GM18909 (cell line): ENCODE results near the gene TEX13B.

Source experiments
- ATAC-seq: cut with Tn5 transposase; IDR thresholded peaks from one replicate; pipeline ENCODE4 v1.9.1; 2021; ENCODE audit warnings: mild to moderate bottlenecking; ENCODE audit not compliant: unreplicated experiment, poor library complexity

Gene TEX13B, protein sequence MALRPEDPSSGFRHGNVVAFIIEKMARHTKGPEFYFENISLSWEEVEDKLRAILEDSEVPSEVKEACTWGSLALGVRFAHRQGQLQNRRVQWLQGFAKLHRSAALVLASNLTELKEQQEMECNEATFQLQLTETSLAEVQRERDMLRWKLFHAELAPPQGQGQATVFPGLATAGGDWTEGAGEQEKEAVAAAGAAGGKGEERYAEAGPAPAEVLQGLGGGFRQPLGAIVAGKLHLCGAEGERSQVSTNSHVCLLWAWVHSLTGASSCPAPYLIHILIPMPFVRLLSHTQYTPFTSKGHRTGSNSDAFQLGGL

GRCh38 chrX:107982356-107982755 is at the start of gene TEX13B:
Gene TEX13B (minus strand): TSS chrX:107982370. CDS start chrX:107982127, 243 bp downstream.
- ATAC-seq = no peak

- ATAC-seq = peak; percentile 37
Observed at GRCh38 chrX:108029928-108030711, 48.0 kb upstream of the TEX13B start.

DNA sequence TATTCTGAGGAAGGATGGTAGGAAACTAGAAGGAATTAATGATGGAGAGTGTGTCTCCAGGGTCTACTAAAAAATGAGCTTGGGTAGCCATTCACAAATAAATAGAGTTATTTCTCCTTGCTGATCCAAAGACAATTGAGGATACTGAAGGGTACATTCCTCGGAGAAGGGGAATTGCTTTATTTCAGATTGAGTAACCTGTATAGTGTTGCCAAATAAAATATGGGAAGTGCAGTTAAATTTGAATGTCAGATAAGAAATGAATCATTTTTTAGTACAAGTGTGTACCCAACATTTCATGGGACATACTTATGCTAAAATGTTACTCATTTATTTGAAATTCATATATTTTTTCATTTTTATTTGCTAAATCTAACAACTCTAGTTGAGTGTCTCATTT is 46.7 kb upstream of the TEX13B start:
- ATAC-seq = no peak

DNA sequence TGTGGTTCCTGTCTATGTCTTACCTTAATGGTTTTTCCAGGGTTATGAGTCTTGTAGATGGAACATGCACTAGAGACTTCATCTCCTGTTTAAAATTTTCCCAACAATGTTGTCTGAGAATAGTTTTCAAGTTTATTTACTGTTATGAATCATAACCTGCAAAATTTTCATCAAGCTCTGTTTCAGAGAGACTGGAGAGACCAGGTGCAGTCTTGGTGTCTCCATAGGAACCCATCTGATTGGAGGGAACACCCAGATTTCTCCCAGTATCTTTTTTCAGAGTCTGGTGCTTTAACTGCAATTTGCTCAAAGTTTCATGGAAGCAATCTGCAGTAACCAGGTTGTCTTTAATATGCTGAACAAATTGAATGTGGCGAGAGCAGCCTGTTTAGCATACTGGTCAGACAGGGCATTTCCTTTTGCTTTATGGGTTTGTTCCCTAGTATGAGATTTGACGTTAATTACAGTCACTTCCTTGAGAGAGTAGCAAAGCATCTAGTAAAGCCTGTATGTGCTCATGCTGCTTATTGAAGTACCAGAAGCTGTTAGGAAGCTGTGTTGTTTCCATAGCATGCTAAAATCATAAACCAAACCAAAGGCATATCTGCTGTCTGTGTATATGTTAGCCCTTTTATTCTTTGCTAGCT is 43.9 kb upstream of the TEX13B start:
- ATAC-seq = no peak

GRCh38 chrX:108025376-108025775 is 43.2 kb upstream of the TEX13B start:
- no peak for ATAC-seq

GRCh38 chrX:108022491-108023089 is 40.4 kb upstream of the TEX13B start:
- ATAC-seq = no peak

GRCh38 chrX:108020631-108021030 is 38.5 kb upstream of the TEX13B start:
- ATAC-seq = peak; percentile 60

- no peak for ATAC-seq
Observed at GRCh38 chrX:108019382-108019875, 37.3 kb upstream of the TEX13B start.

DNA sequence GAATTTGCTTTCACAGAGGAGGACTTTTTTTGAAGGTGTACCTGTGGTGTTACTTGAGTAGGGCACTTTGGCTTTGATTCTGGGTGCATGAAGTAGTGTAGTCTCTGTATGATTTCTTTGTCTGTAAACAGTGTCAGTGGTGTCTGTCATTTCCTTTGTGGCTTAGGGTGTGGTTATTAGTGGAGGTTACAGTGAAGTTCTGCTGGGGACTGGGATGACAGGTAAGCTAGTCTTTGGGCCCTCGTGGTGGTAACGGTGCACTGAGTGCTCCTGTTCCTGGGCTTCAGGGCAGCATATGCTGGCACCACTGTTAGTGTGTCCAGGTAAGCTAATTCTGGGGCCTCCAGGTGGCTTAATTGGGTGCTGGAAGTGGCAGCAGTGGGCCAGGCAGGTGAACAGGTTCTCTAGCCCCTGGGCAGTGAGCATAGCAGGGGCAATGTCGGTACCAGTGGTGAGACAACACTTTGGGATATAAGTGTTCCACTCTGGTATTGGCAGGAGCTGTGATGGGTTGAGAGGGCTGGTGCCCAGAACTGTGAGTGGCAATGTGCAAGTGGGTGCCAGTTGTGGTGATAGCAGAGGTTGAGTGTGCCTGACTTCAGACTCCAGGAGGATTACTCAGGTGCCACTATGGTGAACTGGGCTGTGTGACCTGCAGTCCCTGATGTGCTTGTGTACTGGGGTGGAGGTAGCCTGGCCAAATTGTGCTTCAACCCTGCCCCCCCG is 36.6 kb upstream of the TEX13B start:
- no peak for ATAC-seq

DNA sequence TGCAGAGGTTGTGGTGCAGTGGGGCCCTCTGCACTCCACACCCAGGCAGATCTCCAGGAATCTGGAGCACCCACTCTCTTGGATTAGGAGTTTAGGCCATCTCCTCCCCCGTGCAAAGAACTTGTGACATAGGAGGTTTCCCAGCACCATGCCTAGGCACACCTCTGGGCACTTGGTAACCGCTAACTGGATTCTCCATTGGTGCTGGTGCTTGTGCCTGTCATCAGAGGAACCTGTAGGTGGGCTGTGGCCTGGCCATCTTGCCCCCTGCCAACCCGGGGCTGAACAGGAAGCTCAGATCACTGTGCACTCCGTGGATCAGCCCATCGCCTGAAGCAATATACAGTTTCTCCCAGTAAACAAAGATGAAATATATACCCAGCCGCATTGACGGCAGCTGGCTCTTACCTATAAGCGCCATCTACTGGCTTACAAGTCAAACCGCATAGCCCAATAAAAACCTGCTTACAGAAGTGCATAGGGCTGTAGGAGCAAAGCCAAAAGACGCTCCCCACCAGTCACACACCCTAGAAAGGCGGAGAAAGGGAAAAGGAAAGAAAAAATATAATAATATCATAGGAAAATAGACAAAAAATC is 19.1 kb upstream of the TEX13B start:
- peak; percentile 92 for ATAC-seq

- ATAC-seq = peak; percentile 25
Observed at GRCh38 chrX:108000751-108001150, 18.6 kb upstream of the TEX13B start.

DNA sequence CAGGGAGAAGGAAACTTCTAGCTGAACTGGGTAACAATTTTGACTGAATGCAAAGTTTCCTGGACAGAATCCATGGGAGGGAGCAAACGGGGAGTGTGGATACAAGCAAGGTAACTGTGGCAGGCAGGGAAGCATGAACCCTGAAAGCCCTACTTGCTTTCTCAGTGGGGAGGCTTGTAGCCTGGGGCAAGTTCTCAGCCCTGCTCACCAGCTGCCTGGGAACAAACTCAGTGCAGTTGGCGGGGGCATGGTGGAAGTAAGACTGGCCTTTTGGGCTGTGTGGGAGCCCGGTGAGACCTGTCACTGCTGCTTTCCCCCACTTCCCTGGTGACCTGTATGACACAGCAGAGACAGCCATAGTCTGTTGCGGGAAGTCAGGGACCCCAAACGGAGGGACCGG is 14.0 kb upstream of the TEX13B start:
- ATAC-seq = no peak

DNA sequence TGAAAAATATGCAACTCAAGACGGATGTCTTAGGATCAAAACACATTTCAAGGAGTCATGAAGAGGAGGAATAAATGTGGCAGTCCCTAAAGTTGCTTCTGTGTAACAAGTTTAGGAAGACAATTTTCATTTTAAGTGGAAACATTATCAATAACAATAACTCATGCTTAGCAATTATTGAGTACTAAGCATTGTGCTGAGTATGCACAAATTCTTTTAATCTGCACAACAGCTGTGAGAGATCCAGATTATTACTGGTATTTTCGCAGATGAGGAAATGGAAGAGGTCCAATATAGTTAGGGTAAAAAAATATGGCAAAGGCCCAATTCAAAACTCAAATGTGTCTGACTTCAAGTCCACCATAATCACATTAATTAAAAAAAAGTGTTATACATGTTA is 2.9 kb upstream of the TEX13B start:
- ATAC-seq = no peak

DNA sequence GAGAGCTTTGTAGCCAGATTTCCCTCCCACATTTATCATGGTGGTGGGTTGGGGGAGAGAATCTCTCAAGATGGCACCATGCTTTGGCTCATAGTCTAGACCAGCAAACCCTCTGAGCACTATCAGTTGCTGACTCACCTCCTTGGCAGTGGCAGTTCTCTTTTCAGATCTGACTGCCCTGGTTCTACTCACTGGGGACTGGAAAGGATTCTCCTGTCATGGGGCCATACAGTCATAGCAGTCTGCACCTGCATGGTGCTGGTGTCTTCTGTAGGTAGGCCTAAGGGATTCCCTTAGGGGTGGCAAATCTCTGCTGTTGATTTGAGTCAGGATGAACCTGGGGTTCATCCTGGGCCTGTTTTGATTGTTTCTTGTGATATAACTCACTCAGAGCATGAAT is 2.6 kb downstream of the TEX13B start:
- ATAC-seq = no peak

DNA sequence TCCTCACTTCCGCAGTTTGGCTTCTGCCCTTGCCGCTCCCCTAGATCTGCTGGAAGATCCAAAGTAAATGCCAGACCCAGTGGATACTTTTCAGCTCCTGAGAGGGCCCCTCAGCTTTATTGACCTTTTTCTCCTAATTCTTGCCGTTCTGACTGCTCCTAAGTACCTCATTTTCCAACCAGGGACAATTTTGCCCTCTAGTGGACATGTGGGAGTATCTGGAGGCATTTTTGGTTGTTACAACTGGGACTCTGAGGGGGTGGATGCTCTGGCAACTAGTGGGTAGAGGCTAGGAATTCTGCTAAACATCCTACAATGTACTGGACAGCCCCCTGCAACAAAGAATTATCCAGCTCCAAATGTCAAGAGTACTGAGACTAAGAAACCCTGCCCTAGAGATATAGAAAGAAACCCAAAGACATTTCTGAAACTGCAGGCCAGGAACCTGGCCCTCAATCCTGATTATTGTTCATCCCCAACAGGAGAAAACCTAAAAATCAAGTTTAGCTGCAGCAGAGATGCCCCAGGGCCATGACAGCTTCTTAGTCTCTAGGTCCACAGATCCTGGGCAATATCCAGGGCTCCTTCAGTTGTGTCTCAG is 3.4 kb downstream of the TEX13B start:
- no peak for ATAC-seq

DNA sequence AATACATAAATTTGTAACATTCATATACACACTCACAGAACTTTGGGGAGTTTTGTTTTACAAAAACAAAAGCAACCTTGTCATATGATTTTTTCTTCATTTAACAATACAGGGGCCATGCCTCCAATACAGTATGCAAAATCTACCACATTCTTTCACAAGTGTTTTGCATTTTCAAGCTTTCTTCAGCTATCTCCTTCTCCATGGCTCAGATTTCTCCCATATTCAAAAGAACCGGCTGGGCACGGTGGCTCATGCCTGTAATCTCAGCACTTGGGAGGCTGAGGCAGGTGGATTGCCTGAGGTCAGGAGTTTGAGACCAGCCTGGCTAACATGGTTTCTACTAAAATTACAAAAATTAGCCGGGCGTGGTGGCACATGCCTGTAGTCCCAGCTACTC is 4.1 kb downstream of the TEX13B start:
- no peak for ATAC-seq

GRCh38 chrX:107971636-107972035 is 10.5 kb downstream of the TEX13B start:
- no peak for ATAC-seq

- ATAC-seq = no peak
Observed at GRCh38 chrX:107970073-107970472, 12.1 kb downstream of the TEX13B start.

- ATAC-seq = peak; percentile 77
Observed at GRCh38 chrX:107968623-107969022, 13.5 kb downstream of the TEX13B start.
